ENCODE measurements around the gene TAGLN2. TPM values are rescaled to one million over a fixed set of nuclear protein-coding genes. Genes with fewer than 3 reads are reported as not detected.

Gene TAGLN2
- polyA plus RNA-seq, 2 of the 4 experiments (the other 2 are of a cell fraction) = 536 to 811 TPM

GRCh38 chr1:159935305-159935704 is 10.0 kb upstream of the TAGLN2 start:
- FAIRE-seq = no peak
- CTCF ChIA-PET = interaction anchor here (0.8 to 22.4 kb wide), 20 partner anchors 10 to 802 kb away, joined by 3 to 665 read pairs (median 4); partner anchors contain the start of genes IGSF9, PIGM and TAGLN2
- H3K9me3 ChIP-seq = no peaks in the 10 kb centered on the region
- no peak for ATAC-seq
- H3K4me2 ChIP-seq = no peak overlapping the region
- TF ChIP-seq HMGXB4 (CRISPR knock-in tag; IDR thresholded peaks at IDR 0.05; ENCODE audit: borderline replicate concordance) (no peak), EHMT2 (IDR thresholded peaks at IDR 0.05; ENCODE audit: low read depth) (no peak), HOXA7 (CRISPR knock-in tag; IDR thresholded peaks at IDR 0.05) (no peak), CBX8 (IDR thresholded peaks at IDR 0.05) (no peak), ATOH8 (CRISPR knock-in tag; IDR thresholded peaks at IDR 0.05; ENCODE audit: low read depth) (no peak), ESRRA (IDR thresholded peaks at IDR 0.05; ENCODE audit: borderline replicate concordance, low read length) (no peak), CTCF (IDR thresholded peaks at IDR 0.05) (no peak), PHF8 (IDR thresholded peaks at IDR 0.05; ENCODE audit: borderline replicate concordance, low read depth) (no peak), BHLHE40 (IDR thresholded peaks at IDR 0.05; ENCODE audit: low read depth, low read length) (no peak), CEBPB (IDR thresholded peaks at IDR 0.05) (no peak), JUN (IDR thresholded peaks at IDR 0.05) (no peak), MAFK (IDR thresholded peaks at IDR 0.05; ENCODE audit: partially characterized antibody) (no peak), NFE2L2 (conservative IDR thresholded peaks at IDR 0.05; ENCODE audit: low read length) (no peak), E2F6 (IDR thresholded peaks at IDR 0.05; ENCODE audit: borderline replicate concordance, low read depth) (no peak)
- POLR2A ChIA-PET = no interaction called here
- no peak for DNase-seq (ENCODE audit: low read depth in 1 of 2, low spot score in 1 of 2)
- no peak overlapping the region for H3K27ac ChIP-seq
- 81% methylated on average over 11 of the region's 11 CpGs for WGBS (ENCODE audit: missing lambda C conversion rate)
- peaks cover 20% of the 10 kb centered on the region for H3K4me1 ChIP-seq
- no peak overlapping the region for H3K4me3 ChIP-seq

GRCh38 chr1:159934136-159935039 is 9.1 kb upstream of the TAGLN2 start:
- DNase-seq (ENCODE audit: low read depth in 1 of 2, low spot score in 1 of 2) (no peak), FAIRE-seq (no peak), ATAC-seq (no peak)
- H3K4me3 ChIP-seq = no peak overlapping the region
- peaks cover 20% of the 10 kb centered on the region for H3K4me1 ChIP-seq
- H3K4me2 ChIP-seq = no peak overlapping the region
- no peaks in the 10 kb centered on the region for H3K9me3 ChIP-seq
- CTCF ChIA-PET = interaction anchor here (0.9 to 22.4 kb wide), 14 partner anchors 9 to 442 kb away, joined by 3 to 665 read pairs (median 4); partner anchors contain the start of genes IGSF9 and TAGLN2
- POLR2A ChIA-PET = interaction anchor here (2.0 kb wide), 1 partner anchor 9 kb away, joined by 5 read pairs; the partner anchor contains the start of gene TAGLN2
- TF ChIP-seq HDAC2 (IDR thresholded peaks at IDR 0.05) (no peak), POLR2A (IDR thresholded peaks at IDR 0.05; ENCODE audit: low read length) (no peak), SMC3 (IDR thresholded peaks at IDR 0.05) (no peak), RARB (CRISPR knock-in tag; IDR thresholded peaks at IDR 0.05) (no peak), EHMT2 (IDR thresholded peaks at IDR 0.05; ENCODE audit: low read depth) (no peak), NR3C1 (IDR thresholded peaks at IDR 0.05) (no peak), CTCF (IDR thresholded peaks at IDR 0.05) (no peak), CHD2 (IDR thresholded peaks at IDR 0.05; ENCODE audit: low read length, partially characterized antibody) (no peak), HOXA7 (CRISPR knock-in tag; IDR thresholded peaks at IDR 0.05) (no peak)
- 83% methylated on average over 12 of the region's 14 CpGs for WGBS (ENCODE audit: missing lambda C conversion rate)
- no peak overlapping the region for H3K27ac ChIP-seq

Measured in A549 (cell line).